Endodermal cell (in vitro differentiated cells): ENCODE data around the gene BICD2. TPM values are rescaled to one million over a fixed set of nuclear protein-coding genes. Genes with fewer than 3 reads are reported as not detected.

Experiments
- DNase-seq: peaks from one replicate; pipeline ENCODE4 v3.0.0-alpha.2; 2017
- H3K27ac ChIP-seq: 2 replicates; pipeline ENCODE4 v1.5.1; 2013; ENCODE audit warnings: mild to moderate bottlenecking, low read depth, low read length, moderate library complexity
- H3K27me3 ChIP-seq: 2 replicates; pipeline ENCODE4 v1.6.1; 2013; ENCODE audit warnings: mild to moderate bottlenecking, low read length, moderate library complexity; ENCODE audit not compliant: insufficient read depth, control insufficient read depth, poor library complexity, severe bottlenecking
- H3K36me3 ChIP-seq: 2 replicates; pipeline ENCODE4 v1.7.0; 2013; ENCODE audit warnings: mild to moderate bottlenecking, low read length, moderate library complexity; ENCODE audit not compliant: control insufficient read depth, insufficient read depth
- H3K4me1 ChIP-seq: one replicate; pipeline ENCODE4 v1.7.0; 2013; ENCODE audit warnings: low read length; ENCODE audit not compliant: control insufficient read depth, insufficient read depth
- H3K4me3 ChIP-seq: 2 replicates; pipeline ENCODE4 v1.5.1; 2013; ENCODE audit warnings: mild to moderate bottlenecking, low read length, moderate library complexity
- H3K9ac ChIP-seq: 2 replicates; pipeline ENCODE4 v1.6.1; 2013; ENCODE audit warnings: mild to moderate bottlenecking, low read length, moderate library complexity; ENCODE audit not compliant: poor library complexity, severe bottlenecking; ENCODE audit errors: extremely low read depth
- H3K9me3 ChIP-seq: 2 replicates; pipeline ENCODE4 v1.6.1; 2013; ENCODE audit warnings: mild to moderate bottlenecking, low read length, moderate library complexity; ENCODE audit not compliant: control insufficient read depth
- H3K27ac Mint-ChIP-seq: 2 replicates; pipeline ENCODE4 v1.8.0; 2020; ENCODE audit warnings: mixed read lengths
- H3K27me3 Mint-ChIP-seq: 2 replicates; pipeline ENCODE4 v1.8.0; 2021; ENCODE audit warnings: mild to moderate bottlenecking, mixed read lengths; ENCODE audit not compliant: insufficient read depth
- H3K36me3 Mint-ChIP-seq: 2 replicates; pipeline ENCODE4 v1.8.0; 2020; ENCODE audit warnings: low read depth, mixed read lengths
- H3K4me1 Mint-ChIP-seq: 2 replicates; pipeline ENCODE4 v1.8.0; 2020; ENCODE audit warnings: mixed read lengths
- H3K4me3 Mint-ChIP-seq: 2 replicates; pipeline ENCODE4 v1.8.0; 2020; ENCODE audit warnings: mild to moderate bottlenecking, moderate library complexity, mixed read lengths
- H3K9me3 Mint-ChIP-seq: 2 replicates; pipeline ENCODE4 v1.8.0; 2020; ENCODE audit warnings: mild to moderate bottlenecking, mixed read lengths
- CTCF ChIP-seq: fragments of 200-600 bp; sonication (generic); conservative IDR thresholded peaks from 2 replicates; pipeline ENCODE4 v1.5.0; 2021; ENCODE audit warnings: antibody characterized with exemption, mild to moderate bottlenecking
- WGBS, 2 experiments: methylation state at CpG; one replicate each; pipeline versions ENCODE4 v1.1.5 to v1.1.7; 2013; ENCODE audit warnings: missing lambda C conversion rate in 2 of 2, mixed read lengths in 1 of 2; ENCODE audit not compliant: insufficient coverage in 1 of 2, insufficient read length in 1 of 2; 5-methylcytosine and 5-hydroxymethylcytosine counted together
- total RNA-seq, 2 donors: library from RNA; stranded (reverse); fragmentation: NEBNext Ultra II Directional in 1 of 2; extraction: Animal tissue kit (Norgen Biotek cat#: 25700) in 1 of 2; gene quantifications; 2 replicates in 1 of 2; 3 replicates in 1 of 2; pipeline ENCODE4 v1.2.1, GENCODE V29; 2021

BICD2 gene
- total RNA-seq, 2 donors from 2014 or later, result 20.7 to 20.9 TPM

- Mint-ChIP-seq H3K27me3 (peaks cover 4% of the 10 kb centered on the region), H3K9me3 (peaks cover 52% of the 10 kb centered on the region), H3K27ac (no peak overlapping the region), H3K4me1 (no peaks in the 10 kb centered on the region), H3K36me3 (no peaks in the 10 kb centered on the region), H3K4me3 (no peak overlapping the region)
- H3K27me3 ChIP-seq, result no peaks in the 10 kb centered on the region
- H3K9ac ChIP-seq, result no peak overlapping the region
- H3K27ac ChIP-seq, result no peak overlapping the region
- H3K4me3 ChIP-seq, result no peak overlapping the region
- DNase-seq, result no peak
- no peaks in the 10 kb centered on the region for H3K4me1 ChIP-seq
- no peaks in the 10 kb centered on the region for H3K36me3 ChIP-seq
- 78 to 100% methylated on average over 1 of the region's 1 CpG for WGBS, 2 experiments
- TF ChIP-seq CTCF, result no peak
- peaks cover 21% of the 10 kb centered on the region for H3K9me3 ChIP-seq
Observed at GRCh38 chr9:92696619-92697018, 68.0 kb downstream of the BICD2 start.

GRCh38 chr9:92686954-92687353 lies 77.7 kb downstream of the BICD2 start:
- no peaks in the 10 kb centered on the region for H3K4me1 ChIP-seq
- H3K27ac Mint-ChIP-seq, result no peak overlapping the region
- no peak overlapping the region for H3K4me3 Mint-ChIP-seq
- no peaks in the 10 kb centered on the region for H3K27me3 ChIP-seq
- peaks cover 18% of the 10 kb centered on the region for H3K9me3 Mint-ChIP-seq
- DNase-seq, result peak; percentile 66
- H3K27ac ChIP-seq, result no peak overlapping the region
- no peaks in the 10 kb centered on the region for H3K36me3 ChIP-seq
- no peaks in the 10 kb centered on the region for H3K4me1 Mint-ChIP-seq
- no peak overlapping the region for H3K4me3 ChIP-seq
- H3K9me3 ChIP-seq, result peaks cover 11% of the 10 kb centered on the region
- TF ChIP-seq CTCF, result peak; percentile 62
- 76 to 81% methylated on average over 3 of the region's 3 CpGs for WGBS, 2 experiments
- H3K27me3 Mint-ChIP-seq, result peaks cover 2% of the 10 kb centered on the region
- H3K9ac ChIP-seq, result no peak overlapping the region
- H3K36me3 Mint-ChIP-seq, result no peaks in the 10 kb centered on the region

- Mint-ChIP-seq H3K27me3 (peaks cover 2% of the 10 kb centered on the region), H3K9me3 (peaks cover 3% of the 10 kb centered on the region), H3K36me3 (no peaks in the 10 kb centered on the region), H3K4me3 (no peak overlapping the region), H3K27ac (no peak overlapping the region), H3K4me1 (no peaks in the 10 kb centered on the region)
- no peak for TF ChIP-seq CTCF
- peak; percentile 70 for DNase-seq
- Histone ChIP-seq H3K4me1 (no peaks in the 10 kb centered on the region), H3K4me3 (no peak overlapping the region), H3K27me3 (no peaks in the 10 kb centered on the region), H3K27ac (no peak overlapping the region), H3K36me3 (no peaks in the 10 kb centered on the region), H3K9me3 (peaks cover 4% of the 10 kb centered on the region), H3K9ac (no peak overlapping the region)
- 85 to 90% methylated on average over 5 of the region's 5 CpGs for WGBS, 2 experiments
Observed at GRCh38 chr9:92685022-92685421, 79.6 kb downstream of the BICD2 start.
